Measurements from ENCODE around the gene CCDC102B. TPM values are rescaled to one million over a fixed set of nuclear protein-coding genes. Genes with fewer than 3 reads are reported as not detected.

The CCDC102B gene
- polyA plus RNA-seq, 1 donor from 2014 or later: 8.7 TPM

DNA sequence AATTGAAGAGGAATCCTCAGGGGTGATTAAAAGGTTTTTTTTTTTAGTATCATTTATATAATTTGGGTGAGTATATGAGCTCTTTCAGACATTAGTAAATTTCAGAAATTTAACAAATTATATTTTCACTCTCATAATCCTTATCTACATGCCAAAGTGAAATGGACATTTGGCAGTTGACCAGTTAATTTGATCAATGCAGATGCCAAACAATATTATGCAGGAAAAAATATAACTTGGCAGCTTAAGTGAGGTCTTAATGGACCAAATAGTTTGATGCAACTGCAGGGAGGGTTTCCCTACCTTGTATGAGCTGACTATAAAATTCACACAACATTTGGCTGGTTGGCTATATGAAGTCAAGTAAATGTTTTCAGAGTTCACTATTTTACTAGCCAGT, 185.2 kb downstream of the CCDC102B start:
- no peak for TF ChIP-seq RAD21 (conservative IDR thresholded peaks at IDR 0.05)
- no peak for TF ChIP-seq TAF1 (IDR thresholded peaks at IDR 0.05; ENCODE audit: low read depth)
- no peak for TF ChIP-seq EP300 (conservative IDR thresholded peaks at IDR 0.05; ENCODE audit: poor library complexity, severe bottlenecking)
- no peak for TF ChIP-seq MXI1 (conservative IDR thresholded peaks at IDR 0.05; ENCODE audit: poor library complexity, severe bottlenecking)
- TF ChIP-seq SMC3 (conservative IDR thresholded peaks at IDR 0.05; ENCODE audit: poor library complexity): no peak
- no peak for TF ChIP-seq CTCF (IDR thresholded peaks at IDR 0.05; ENCODE audit: poor library complexity, severe bottlenecking)
- TF ChIP-seq REST (IDR thresholded peaks at IDR 0.05; ENCODE audit: borderline replicate concordance): no peak
- no peak for TF ChIP-seq POLR2AphosphoS5 (IDR thresholded peaks at IDR 0.05)
- Histone ChIP-seq H3K36me3 (ENCODE audit: insufficient read depth, low read length) (no peaks in the 10 kb centered on the region), H3F3A (ENCODE audit: insufficient read depth, low read length, poor library complexity, severe bottlenecking) (no peaks in the 10 kb centered on the region), H3K9me3 (ENCODE audit: low read length) (peaks cover 4% of the 10 kb centered on the region), H3K4me3 (ENCODE audit: low read length) (no peak overlapping the region), H3K79me2 (replicated peaks; ENCODE audit: insufficient read depth, low read length) (no peaks in the 10 kb centered on the region), H3K27me3 (ENCODE audit: insufficient read depth, low read depth, low read length) (no peaks in the 10 kb centered on the region), H3K4me2 (ENCODE audit: low read length) (no peak overlapping the region), H3K9ac (ENCODE audit: low read length) (no peak overlapping the region), H2AFZ (ENCODE audit: low read depth, low read length) (no peak overlapping the region), H3K9me2 (ENCODE audit: insufficient read depth, low read length) (no peaks in the 10 kb centered on the region), H3K27ac (ENCODE audit: low read length) (no peak overlapping the region), H4K20me1 (ENCODE audit: insufficient read depth) (no peaks in the 10 kb centered on the region)

DNA sequence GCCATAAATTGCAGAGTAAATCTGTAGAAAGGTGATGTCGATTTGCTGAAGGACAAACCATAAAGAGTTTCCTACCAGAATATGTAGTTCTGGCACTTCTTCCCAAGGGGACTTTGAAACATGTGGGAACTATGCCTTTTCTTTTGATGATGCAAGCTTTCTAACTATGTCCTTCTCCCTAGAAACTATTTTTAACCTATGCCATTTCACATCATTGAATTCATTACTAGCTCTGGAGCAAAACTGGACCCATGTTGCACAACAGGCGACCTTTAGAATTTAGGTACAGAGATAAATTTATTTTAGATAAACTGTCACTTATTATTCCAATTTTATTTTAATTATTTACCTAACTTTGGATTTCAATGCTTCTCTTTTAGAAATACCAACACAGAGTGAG, 186.5 kb downstream of the CCDC102B start:
- H4K20me1 ChIP-seq (ENCODE audit: insufficient read depth): no peaks in the 10 kb centered on the region
- no peak overlapping the region for H3K9ac ChIP-seq (ENCODE audit: low read length)
- no peaks in the 10 kb centered on the region for H3K9me2 ChIP-seq (ENCODE audit: insufficient read depth, low read length)
- H3K27ac ChIP-seq (ENCODE audit: low read length): no peak overlapping the region
- H3K27me3 ChIP-seq (ENCODE audit: insufficient read depth, low read depth, low read length): no peaks in the 10 kb centered on the region
- H3F3A ChIP-seq (ENCODE audit: insufficient read depth, low read length, poor library complexity, severe bottlenecking): no peaks in the 10 kb centered on the region
- no peak for TF ChIP-seq REST (IDR thresholded peaks at IDR 0.05; ENCODE audit: borderline replicate concordance)
- no peak for TF ChIP-seq RAD21 (conservative IDR thresholded peaks at IDR 0.05)
- no peak for TF ChIP-seq TAF1 (IDR thresholded peaks at IDR 0.05; ENCODE audit: low read depth)
- no peak for TF ChIP-seq EZH2 (IDR thresholded peaks at IDR 0.05; ENCODE audit: borderline replicate concordance, insufficient read depth, low read length, poor library complexity, severe bottlenecking)
- TF ChIP-seq SMC3 (conservative IDR thresholded peaks at IDR 0.05; ENCODE audit: poor library complexity): no peak
- no peak for TF ChIP-seq CTCF (IDR thresholded peaks at IDR 0.05; ENCODE audit: poor library complexity, severe bottlenecking)
- TF ChIP-seq POLR2AphosphoS5 (IDR thresholded peaks at IDR 0.05): no peak
- no peak for TF ChIP-seq EP300 (conservative IDR thresholded peaks at IDR 0.05; ENCODE audit: poor library complexity, severe bottlenecking)
- no peak for TF ChIP-seq MXI1 (conservative IDR thresholded peaks at IDR 0.05; ENCODE audit: poor library complexity, severe bottlenecking)
- H2AFZ ChIP-seq (ENCODE audit: low read depth, low read length): no peak overlapping the region
- no peaks in the 10 kb centered on the region for H3K79me2 ChIP-seq (replicated peaks; ENCODE audit: insufficient read depth, low read length)
- H3K9me3 ChIP-seq (ENCODE audit: low read length): peaks cover 4% of the 10 kb centered on the region
- H3K36me3 ChIP-seq (ENCODE audit: insufficient read depth, low read length): no peaks in the 10 kb centered on the region
- no peak overlapping the region for H3K4me3 ChIP-seq (ENCODE audit: low read length)
- no peak overlapping the region for H3K4me2 ChIP-seq (ENCODE audit: low read length)

Data from neural cell (in vitro differentiated cells).